Measurements from ENCODE around the gene SKP1. TPM values are rescaled to one million over a fixed set of nuclear protein-coding genes. Genes with fewer than 3 reads are reported as not detected.
A peak's percentile ranks its signal among the peaks of the same experiment; 100 is the strongest.

The SKP1 gene
- total and polyA plus RNA-seq, 9 of the 15 experiments (the other 6 are each of a cell fraction or from before 2014, with no cell fraction given) = 301 to 2,109 (median 639) TPM

- TF ChIP-seq YY1 (IDR thresholded peaks at IDR 0.05; ENCODE audit: borderline replicate concordance in 1 of 3, control insufficient read depth in 1 of 3, extremely low read depth in 1 of 3, insufficient read depth in 3 of 3, insufficient read length in 1 of 3, insufficient replicate concordance in 2 of 3, low read depth in 1 of 3, low read length in 2 of 3) (peak in 1 of 3 experiments; percentile 70), KAT2B (IDR thresholded peaks at IDR 0.05; ENCODE audit: low read depth, low read length) (no peak), FIP1L1 (IDR thresholded peaks at IDR 0.05; ENCODE audit: low read depth, low read length, poor library complexity, severe bottlenecking) (no peak), FOSL1 (tag; conservative IDR thresholded peaks at IDR 0.05) (no peak; the same call in 1 of the 2 replicates), RBM14 (IDR thresholded peaks at IDR 0.05; ENCODE audit: borderline replicate concordance, insufficient read depth, low read depth, low read length) (no peak), GTF2F1 (IDR thresholded peaks at IDR 0.05; ENCODE audit: low read depth, low read length) (no peak), RBM17 (IDR thresholded peaks at IDR 0.05; ENCODE audit: borderline replicate concordance, low read depth, low read length) (no peak), DNMT1 (IDR thresholded peaks at IDR 0.05) (no peak), SETDB1 (IDR thresholded peaks at IDR 0.05; ENCODE audit: low read length) (no peak), FOXK1 (CRISPR knock-in tag; IDR thresholded peaks at IDR 0.05; ENCODE audit: borderline replicate concordance) (no peak), ZNF384 (IDR thresholded peaks at IDR 0.05; ENCODE audit: low read depth, low read length) (no peak), ZNF695 (CRISPR knock-in tag; IDR thresholded peaks at IDR 0.05) (no peak), DACH1 (IDR thresholded peaks at IDR 0.05; ENCODE audit: partially characterized antibody) (no peak), KDM1A (IDR thresholded peaks at IDR 0.05) (no peak), ZNF274 (IDR thresholded peaks at IDR 0.05; ENCODE audit: borderline replicate concordance, low read depth, low read length) (no peak), CBX1 (IDR thresholded peaks at IDR 0.05; ENCODE audit: low read depth) (no peak), ZNF316 (IDR thresholded peaks at IDR 0.05) (peak; percentile 85), HDAC6 (IDR thresholded peaks at IDR 0.05; ENCODE audit: low read depth, low read length) (no peak), ZNF583 (CRISPR knock-in tag; IDR thresholded peaks at IDR 0.05) (no peak)
- TF ChIP-seq, protein P1, sequence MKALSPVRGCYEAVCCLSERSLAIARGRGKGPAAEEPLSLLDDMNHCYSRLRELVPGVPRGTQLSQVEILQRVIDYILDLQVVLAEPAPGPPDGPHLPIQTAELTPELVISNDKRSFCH (CRISPR knock-in tag; IDR thresholded peaks at IDR 0.05) = no peak
- TF ChIP-seq, protein P1 (tag; IDR thresholded peaks at IDR 0.05) = no peak
- TF ChIP-seq, protein P2, sequence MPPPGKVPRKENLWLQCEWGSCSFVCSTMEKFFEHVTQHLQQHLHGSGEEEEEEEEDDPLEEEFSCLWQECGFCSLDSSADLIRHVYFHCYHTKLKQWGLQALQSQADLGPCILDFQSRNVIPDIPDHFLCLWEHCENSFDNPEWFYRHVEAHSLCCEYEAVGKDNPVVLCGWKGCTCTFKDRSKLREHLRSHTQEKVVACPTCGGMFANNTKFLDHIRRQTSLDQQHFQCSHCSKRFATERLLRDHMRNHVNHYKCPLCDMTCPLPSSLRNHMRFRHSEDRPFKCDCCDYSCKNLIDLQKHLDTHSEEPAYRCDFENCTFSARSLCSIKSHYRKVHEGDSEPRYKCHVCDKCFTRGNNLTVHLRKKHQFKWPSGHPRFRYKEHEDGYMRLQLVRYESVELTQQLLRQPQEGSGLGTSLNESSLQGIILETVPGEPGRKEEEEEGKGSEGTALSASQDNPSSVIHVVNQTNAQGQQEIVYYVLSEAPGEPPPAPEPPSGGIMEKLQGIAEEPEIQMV (tag; conservative IDR thresholded peaks at IDR 0.05; ENCODE audit: low read depth) = no peak
- TF ChIP-seq, protein P3, sequence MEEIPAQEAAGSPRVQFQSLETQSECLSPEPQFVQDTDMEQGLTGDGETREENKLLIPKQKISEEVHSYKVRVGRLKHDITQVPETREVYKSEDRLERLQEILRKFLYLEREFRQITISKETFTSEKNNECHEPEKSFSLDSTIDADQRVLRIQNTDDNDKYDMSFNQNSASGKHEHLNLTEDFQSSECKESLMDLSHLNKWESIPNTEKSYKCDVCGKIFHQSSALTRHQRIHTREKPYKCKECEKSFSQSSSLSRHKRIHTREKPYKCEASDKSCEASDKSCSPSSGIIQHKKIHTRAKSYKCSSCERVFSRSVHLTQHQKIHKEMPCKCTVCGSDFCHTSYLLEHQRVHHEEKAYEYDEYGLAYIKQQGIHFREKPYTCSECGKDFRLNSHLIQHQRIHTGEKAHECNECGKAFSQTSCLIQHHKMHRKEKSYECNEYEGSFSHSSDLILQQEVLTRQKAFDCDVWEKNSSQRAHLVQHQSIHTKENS (CRISPR knock-in tag; IDR thresholded peaks at IDR 0.05) = no peak
Observed at GRCh38 chr5:134174841-134175839, 1.6 kb downstream of the SKP1 start (continued).

Measured in K562 (cell line).